ENCODE data around the gene ZNF407. TPM values are rescaled to one million over a fixed set of nuclear protein-coding genes. Genes with fewer than 3 reads are reported as not detected.

Gene ZNF407
- total and polyA plus RNA-seq, 4 donors: 1.3 to 21.1 (median 9.5) TPM

GRCh38 chr18:75057169-75057960, 459.7 kb downstream of the ZNF407 start:
- no peak for ATAC-seq (ENCODE audit: low FRiP score)
- intact Hi-C loops (cut with DNase I): no loop called here
- Histone ChIP-seq H3K36me3 (ENCODE audit: control insufficient read depth in 1 of 2, insufficient read depth in 2 of 2, low read length in 1 of 2) (no peaks in the 10 kb centered on the region), H3K27ac (ENCODE audit: low read depth in 1 of 2, low read length in 2 of 2) (no peak overlapping the region), H3K4me1 (ENCODE audit: control insufficient read depth in 1 of 2, insufficient read depth in 2 of 2, low read length in 2 of 2) (no peaks in the 10 kb centered on the region), H3K4me3 (ENCODE audit: low read length in 2 of 2) (no peak overlapping the region), H3K27me3 (ENCODE audit: control insufficient read depth in 1 of 2, insufficient read depth in 2 of 2, low read length in 1 of 2) (no peaks in the 10 kb centered on the region), H3K9me3 (ENCODE audit: control insufficient read depth, low read length) (no peaks in the 10 kb centered on the region)
- WGBS, 2 donors: 94 to 95% methylated on average over 10 of the region's 10 CpGs
- DNase-seq: no peak

- intact Hi-C loops (cut with DNase I): no loop called here
- Histone ChIP-seq H3K4me1 (ENCODE audit: control insufficient read depth in 1 of 2, insufficient read depth in 2 of 2, low read length in 2 of 2) (no peaks in the 10 kb centered on the region), H3K9me3 (ENCODE audit: control insufficient read depth, low read length) (no peaks in the 10 kb centered on the region), H3K27ac (ENCODE audit: low read depth in 1 of 2, low read length in 2 of 2) (no peak overlapping the region), H3K4me3 (ENCODE audit: low read length in 2 of 2) (no peak overlapping the region), H3K27me3 (ENCODE audit: control insufficient read depth in 1 of 2, insufficient read depth in 2 of 2, low read length in 1 of 2) (no peaks in the 10 kb centered on the region), H3K36me3 (ENCODE audit: control insufficient read depth in 1 of 2, insufficient read depth in 2 of 2, low read length in 1 of 2) (no peaks in the 10 kb centered on the region)
- DNase-seq (no peak), ATAC-seq (ENCODE audit: low FRiP score) (no peak)
- WGBS, 2 donors: 98% methylated on average over 13 to 21 of the region's 21 CpGs
Observed at GRCh38 chr18:75060185-75060584, 462.5 kb downstream of the ZNF407 start.

- intact Hi-C loops (cut with DNase I): no loop called here
- Histone ChIP-seq H3K4me3 (ENCODE audit: low read length in 2 of 2) (no peak overlapping the region), H3K36me3 (ENCODE audit: control insufficient read depth in 1 of 2, insufficient read depth in 2 of 2, low read length in 1 of 2) (no peaks in the 10 kb centered on the region), H3K27me3 (ENCODE audit: control insufficient read depth in 1 of 2, insufficient read depth in 2 of 2, low read length in 1 of 2) (no peaks in the 10 kb centered on the region), H3K4me1 (ENCODE audit: control insufficient read depth in 1 of 2, insufficient read depth in 2 of 2, low read length in 2 of 2) (no peaks in the 10 kb centered on the region), H3K9me3 (ENCODE audit: control insufficient read depth, low read length) (no peaks in the 10 kb centered on the region), H3K27ac (ENCODE audit: low read depth in 1 of 2, low read length in 2 of 2) (no peak overlapping the region)
- WGBS, 2 donors: 93% methylated on average over 16 of the region's 16 CpGs
- DNase-seq: no peak
- ATAC-seq (ENCODE audit: low FRiP score): no peak
Observed at GRCh38 chr18:75062297-75062886, 464.7 kb downstream of the ZNF407 start.

- H3K27ac ChIP-seq (ENCODE audit: low read depth in 1 of 2, low read length in 2 of 2): no peak overlapping the region
- H3K9me3 ChIP-seq (ENCODE audit: control insufficient read depth, low read length): no peaks in the 10 kb centered on the region
- H3K4me1 ChIP-seq (ENCODE audit: control insufficient read depth in 1 of 2, insufficient read depth in 2 of 2, low read length in 2 of 2): no peaks in the 10 kb centered on the region
- no peaks in the 10 kb centered on the region for H3K27me3 ChIP-seq (ENCODE audit: control insufficient read depth in 1 of 2, insufficient read depth in 2 of 2, low read length in 1 of 2)
- intact Hi-C loops (cut with DNase I): no loop called here
- ATAC-seq (ENCODE audit: low FRiP score): no peak
- 96 to 97% methylated on average over 27 of the region's 27 CpGs for WGBS, 2 donors
- no peaks in the 10 kb centered on the region for H3K36me3 ChIP-seq (ENCODE audit: control insufficient read depth in 1 of 2, insufficient read depth in 2 of 2, low read length in 1 of 2)
- DNase-seq: no peak
- no peak overlapping the region for H3K4me3 ChIP-seq (ENCODE audit: low read length in 2 of 2)
Observed at GRCh38 chr18:75063196-75063595, 465.5 kb downstream of the ZNF407 start.

- no peak overlapping the region for H3K4me3 ChIP-seq (ENCODE audit: low read length in 2 of 2)
- no peaks in the 10 kb centered on the region for H3K4me1 ChIP-seq (ENCODE audit: control insufficient read depth in 1 of 2, insufficient read depth in 2 of 2, low read length in 2 of 2)
- ATAC-seq (ENCODE audit: low FRiP score) (no peak), DNase-seq (no peak)
- no peaks in the 10 kb centered on the region for H3K27me3 ChIP-seq (ENCODE audit: control insufficient read depth in 1 of 2, insufficient read depth in 2 of 2, low read length in 1 of 2)
- 95 to 96% methylated on average over 53 of the region's 53 CpGs for WGBS, 2 donors
- intact Hi-C loops (cut with DNase I): no loop called here
- no peaks in the 10 kb centered on the region for H3K9me3 ChIP-seq (ENCODE audit: control insufficient read depth, low read length)
- H3K27ac ChIP-seq (ENCODE audit: low read depth in 1 of 2, low read length in 2 of 2): no peak overlapping the region
- H3K36me3 ChIP-seq (ENCODE audit: control insufficient read depth in 1 of 2, insufficient read depth in 2 of 2, low read length in 1 of 2): no peaks in the 10 kb centered on the region
Observed at GRCh38 chr18:75063615-75064512, 466.2 kb downstream of the ZNF407 start.

- intact Hi-C loops (cut with DNase I): no loop called here
- no peak overlapping the region for H3K27ac ChIP-seq (ENCODE audit: low read depth in 1 of 2, low read length in 2 of 2)
Observed at GRCh38 chr18:75064513-75064905, 466.8 kb downstream of the ZNF407 start.

GRCh38 chr18:75065251-75066000, 467.8 kb downstream of the ZNF407 start:
- no peaks in the 10 kb centered on the region for H3K27me3 ChIP-seq (ENCODE audit: control insufficient read depth in 1 of 2, insufficient read depth in 2 of 2, low read length in 1 of 2)
- no peaks in the 10 kb centered on the region for H3K36me3 ChIP-seq (ENCODE audit: control insufficient read depth in 1 of 2, insufficient read depth in 2 of 2, low read length in 1 of 2)
- WGBS, 2 donors: 86 to 90% methylated on average over 21 of the region's 21 CpGs
- no peaks in the 10 kb centered on the region for H3K4me1 ChIP-seq (ENCODE audit: control insufficient read depth in 1 of 2, insufficient read depth in 2 of 2, low read length in 2 of 2)
- no peak overlapping the region for H3K4me3 ChIP-seq (ENCODE audit: low read length in 2 of 2)
- peaks cover 2% of the 10 kb centered on the region for H3K9me3 ChIP-seq (ENCODE audit: control insufficient read depth, low read length)
- no peak for ATAC-seq (ENCODE audit: low FRiP score)
- no peak for DNase-seq
- no peak overlapping the region for H3K27ac ChIP-seq (ENCODE audit: low read depth in 1 of 2, low read length in 2 of 2)
- intact Hi-C loops (cut with DNase I): no loop called here

More at GRCh38 chr18:75064513-75064905, 466.8 kb downstream of the ZNF407 start:
- no peak for ATAC-seq (ENCODE audit: low FRiP score)
- Histone ChIP-seq H3K36me3 (ENCODE audit: control insufficient read depth in 1 of 2, insufficient read depth in 2 of 2, low read length in 1 of 2) (no peaks in the 10 kb centered on the region), H3K4me3 (ENCODE audit: low read length in 2 of 2) (no peak overlapping the region), H3K9me3 (ENCODE audit: control insufficient read depth, low read length) (peaks cover 2% of the 10 kb centered on the region), H3K4me1 (ENCODE audit: control insufficient read depth in 1 of 2, insufficient read depth in 2 of 2, low read length in 2 of 2) (no peaks in the 10 kb centered on the region), H3K27me3 (ENCODE audit: control insufficient read depth in 1 of 2, insufficient read depth in 2 of 2, low read length in 1 of 2) (no peaks in the 10 kb centered on the region)
- 90% methylated on average over 15 to 16 of the region's 16 CpGs for WGBS, 2 donors
- no peak for DNase-seq

Data from aorta (tissue), 5 donors.